Neuronal stem cell (in vitro differentiated cells): Measurements from ENCODE around the gene ZNF683.
A peak's percentile ranks its signal among the peaks of the same experiment; 100 is the strongest.

Experiments used
- DNase-seq: peaks from one replicate; pipeline ENCODE4 v3.0.0-alpha.2; 2013; ENCODE audit warnings: low spot score
- H2AFZ ChIP-seq: one replicate; pipeline ENCODE4 v1.6.1; 2013; ENCODE audit warnings: mild to moderate bottlenecking, low read length, inconsistent platforms
- H2AK5ac ChIP-seq: 2 replicates; pipeline ENCODE4 v1.6.1; 2013; ENCODE audit warnings: low read depth, mild to moderate bottlenecking, inconsistent platforms, low read length, moderate library complexity, mixed read lengths
- H2BK120ac ChIP-seq: 2 replicates; pipeline ENCODE4 v1.6.1; 2013; ENCODE audit warnings: low read depth, mild to moderate bottlenecking, inconsistent platforms, low read length, moderate library complexity, mixed read lengths
- H2BK12ac ChIP-seq: one replicate; pipeline ENCODE4 v1.6.1; 2013; ENCODE audit warnings: low read length, inconsistent platforms
- H2BK15ac ChIP-seq: 2 replicates; pipeline ENCODE4 v1.6.1; 2013; ENCODE audit warnings: mild to moderate bottlenecking, low read length, inconsistent platforms, mixed read lengths
- H2BK5ac ChIP-seq: one replicate; pipeline ENCODE4 v1.6.1; 2013; ENCODE audit warnings: inconsistent platforms, mild to moderate bottlenecking, low read length, moderate library complexity
- H3K14ac ChIP-seq: one replicate; pipeline ENCODE4 v1.6.1; 2013; ENCODE audit warnings: low read length, inconsistent platforms
- H3K18ac ChIP-seq: 2 replicates; pipeline ENCODE4 v1.6.1; 2013; ENCODE audit warnings: low read length, inconsistent platforms
- H3K23ac ChIP-seq: 2 replicates; pipeline ENCODE4 v1.6.1; 2013; ENCODE audit warnings: low read depth, mild to moderate bottlenecking, mixed read lengths, low read length, inconsistent platforms; ENCODE audit not compliant: poor library complexity
- H3K27ac ChIP-seq: replicated peaks from 3 replicates; pipeline ENCODE4 v1.5.1; 2013; ENCODE audit warnings: low read length, inconsistent platforms
- H3K27me3 ChIP-seq, 3 experiments: 2 replicates each; pipeline ENCODE4 v1.6.1; 2013; ENCODE audit warnings: low read length in 3 of 3, mild to moderate bottlenecking in 2 of 3, inconsistent platforms in 1 of 3, low read depth in 1 of 3, mixed read lengths in 1 of 3, moderate library complexity in 1 of 3; ENCODE audit not compliant: control insufficient read depth in 3 of 3, insufficient read depth in 3 of 3
- H3K36me3 ChIP-seq, 2 donors: replicated peaks in 1 of 2; 2 replicates each; pipeline ENCODE4 v1.6.1; 2013; ENCODE audit warnings: low read length in 2 of 2; ENCODE audit not compliant: control insufficient read depth in 2 of 2, insufficient read depth in 2 of 2
- H3K4ac ChIP-seq: 2 replicates; pipeline ENCODE4 v1.6.1; 2013; ENCODE audit warnings: inconsistent platforms, mild to moderate bottlenecking, low read length, moderate library complexity
- H3K4me1 ChIP-seq, 2 donors: 1 replicate in 1 of 2; 2 replicates in 1 of 2; pipeline ENCODE4 v1.6.1; 2013; ENCODE audit warnings: low read length in 2 of 2, low read depth in 1 of 2; ENCODE audit not compliant: control insufficient read depth in 2 of 2, insufficient read depth in 1 of 2
- H3K4me2 ChIP-seq: one replicate; pipeline ENCODE4 v1.6.1; 2013; ENCODE audit warnings: mild to moderate bottlenecking, low read length, inconsistent platforms; ENCODE audit not compliant: insufficient read depth, poor library complexity, severe bottlenecking
- H3K4me3 ChIP-seq, 2 donors: 2 replicates each; pipeline ENCODE4 v1.5.1; 2013; ENCODE audit warnings: low read length in 2 of 2, mild to moderate bottlenecking in 2 of 2, inconsistent platforms in 1 of 2, moderate library complexity in 1 of 2
- H3K79me1 ChIP-seq: one replicate; pipeline ENCODE4 v1.6.1; 2013; ENCODE audit warnings: low read depth, mild to moderate bottlenecking, inconsistent platforms, low read length, moderate library complexity
- H3K9ac ChIP-seq: one replicate; pipeline ENCODE4 v1.6.1; 2013; ENCODE audit warnings: mild to moderate bottlenecking, low read depth, low read length, inconsistent platforms; ENCODE audit not compliant: poor library complexity
- H3K9me3 ChIP-seq, 2 donors: replicated peaks in 1 of 2; 2 replicates each; pipeline versions ENCODE3 to v1.6.1; 2013; ENCODE audit warnings: low read length in 2 of 2, mild to moderate bottlenecking in 2 of 2, inconsistent platforms in 1 of 2, low read depth in 1 of 2, mixed read lengths in 1 of 2, moderate library complexity in 1 of 2; ENCODE audit not compliant: control insufficient read depth in 2 of 2, insufficient read depth in 1 of 2
- H4K8ac ChIP-seq: one replicate; pipeline ENCODE4 v1.6.1; 2013; ENCODE audit warnings: low read depth, mild to moderate bottlenecking, inconsistent platforms, low read length, moderate library complexity
- H4K91ac ChIP-seq: one replicate; pipeline ENCODE4 v1.6.1; 2013; ENCODE audit warnings: low read length, low read depth, mild to moderate bottlenecking, inconsistent platforms; ENCODE audit not compliant: poor library complexity
- WGBS, 2 donors: extraction: QIAGEN DNeasy Blood & Tissue Kit; methylation state at CpG; one replicate each; pipeline ENCODE4 v1.1.7; 2013; ENCODE audit warnings: missing lambda C conversion rate in 2 of 2, mixed read lengths in 1 of 2; ENCODE audit not compliant: insufficient read length in 2 of 2, insufficient replicate concordance in 1 of 2; ENCODE audit errors: extremely low coverage in 2 of 2; 5-methylcytosine and 5-hydroxymethylcytosine counted together

The ZNF683 gene

GRCh38 chr1:26357121-26357602, 15.4 kb downstream of the ZNF683 start:
- Histone ChIP-seq H3K27me3 (peaks cover 0 to 12% (median 0%) of the 10 kb centered on the region in 3 experiments), H4K91ac (no peak overlapping the region)
- no CpG with 5 or more reads among the region's 10 CpGs for WGBS, 2 donors

DNA sequence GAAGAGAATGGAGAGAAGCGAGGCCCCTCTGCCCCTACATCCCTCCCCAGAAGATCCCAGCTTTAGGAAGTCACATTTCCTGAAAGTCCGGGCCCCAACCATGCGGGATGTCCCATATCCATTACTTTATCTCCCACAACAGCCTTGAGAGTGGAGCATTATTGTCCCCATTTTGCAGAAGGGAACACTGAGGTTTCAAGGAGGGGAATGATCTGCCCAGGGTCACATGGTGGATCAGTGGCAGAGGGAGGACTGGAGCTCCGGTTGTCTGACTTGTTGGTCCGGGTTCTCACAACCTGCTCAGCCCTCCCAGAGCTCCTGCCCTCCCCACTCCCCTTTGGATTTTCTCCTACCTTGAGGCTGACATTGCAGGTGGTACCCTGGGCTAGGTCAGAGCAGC, 16.4 kb downstream of the ZNF683 start:
- Histone ChIP-seq H2AFZ (no peak overlapping the region), H2BK15ac (no peak overlapping the region), H2BK120ac (no peak overlapping the region), H3K9me3 (no peaks in the 10 kb centered on the region), H2BK12ac (peak overlapping the region; percentile 3), H4K8ac (no peak overlapping the region), H3K4me2 (no peak overlapping the region), H3K27me3 (peaks cover 0 to 11% (median 0%) of the 10 kb centered on the region in 3 experiments), H3K14ac (no peak overlapping the region), H3K4me1 (peaks cover 46 to 51% of the 10 kb centered on the region in 2 donors), H2BK5ac (no peak overlapping the region), H3K18ac (peak overlapping the region; percentile 57), H3K9ac (no peak overlapping the region), H3K4me3 (no peak overlapping the region), H4K91ac (no peak overlapping the region), H3K79me1 (no peaks in the 10 kb centered on the region), H3K36me3 (no peaks in the 10 kb centered on the region), H3K27ac (no peak overlapping the region), H3K4ac (no peak overlapping the region), H2AK5ac (peak overlapping the region; percentile 47), H3K23ac (no peak overlapping the region)
- DNase-seq = no peak
- no CpG with 5 or more reads among the region's 5 CpGs for WGBS, 2 donors

More at GRCh38 chr1:26357121-26357602, 15.4 kb downstream of the ZNF683 start:
- no peak overlapping the region for H4K8ac ChIP-seq
- H3K27ac ChIP-seq = no peak overlapping the region
- no peaks in the 10 kb centered on the region for H3K79me1 ChIP-seq
- no peak for DNase-seq
- H2BK5ac ChIP-seq = no peak overlapping the region
- no peak overlapping the region for H3K4me3 ChIP-seq
- H3K4ac ChIP-seq = no peak overlapping the region
- peaks cover 42 to 44% of the 10 kb centered on the region in 2 donors for H3K4me1 ChIP-seq
- H3K23ac ChIP-seq = no peak overlapping the region
- no peaks in the 10 kb centered on the region for H3K9me3 ChIP-seq
- H3K14ac ChIP-seq = no peak overlapping the region
- H2AFZ ChIP-seq = no peak overlapping the region
- no peak overlapping the region for H2BK120ac ChIP-seq
- peak overlapping the region; percentile 65 for H2BK15ac ChIP-seq
- no peak overlapping the region for H3K9ac ChIP-seq
- H2AK5ac ChIP-seq = no peak overlapping the region
- H3K4me2 ChIP-seq = no peak overlapping the region
- no peak overlapping the region for H2BK12ac ChIP-seq
- peak overlapping the region; percentile 15 for H3K18ac ChIP-seq
- H3K36me3 ChIP-seq = no peaks in the 10 kb centered on the region

DNA sequence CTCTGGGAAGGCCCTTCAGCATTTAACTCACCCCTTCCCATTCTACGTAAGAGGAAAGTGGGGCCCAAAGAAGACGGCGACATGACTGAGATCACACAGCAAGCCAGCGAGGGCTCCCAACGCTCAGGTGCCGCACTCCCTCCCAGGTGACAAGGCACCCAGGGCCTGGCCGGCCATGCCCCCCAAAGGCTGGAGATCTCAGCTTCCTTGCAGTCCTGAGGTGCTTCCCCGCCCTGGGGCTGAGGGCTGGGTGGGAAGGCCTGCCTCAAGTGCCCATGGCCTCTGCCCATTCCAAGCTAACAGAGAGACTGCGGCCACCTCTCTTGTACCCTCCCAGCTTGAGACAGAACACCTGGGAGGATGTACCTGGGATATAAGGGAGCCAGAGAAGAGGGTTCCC, 17.6 kb downstream of the ZNF683 start:
- H3K79me1 ChIP-seq = no peaks in the 10 kb centered on the region
- DNase-seq = no peak
- no CpG with 5 or more reads among the region's 9 CpGs for WGBS, 2 donors
- H3K4me3 ChIP-seq = no peak overlapping the region
- H3K27me3 ChIP-seq = peaks cover 0 to 2% (median 0%) of the 10 kb centered on the region in 3 experiments
- H3K9ac ChIP-seq = peak overlapping the region; percentile 65
- no peak overlapping the region for H3K4me2 ChIP-seq
- H2BK15ac ChIP-seq = peak overlapping the region; percentile 65
- H3K9me3 ChIP-seq = no peaks in the 10 kb centered on the region
- no peak overlapping the region for H4K91ac ChIP-seq
- peak overlapping the region; percentile 61 for H2AK5ac ChIP-seq
- no peak overlapping the region for H3K23ac ChIP-seq
- H2BK5ac ChIP-seq = peak overlapping the region; percentile 49
- H3K4ac ChIP-seq = no peak overlapping the region
- peaks cover 54 to 57% of the 10 kb centered on the region in 2 donors for H3K4me1 ChIP-seq
- H2AFZ ChIP-seq = no peak overlapping the region
- no peaks in the 10 kb centered on the region for H3K36me3 ChIP-seq
- H2BK120ac ChIP-seq = peak overlapping the region; percentile 72
- H4K8ac ChIP-seq = no peak overlapping the region
- peak overlapping the region; percentile 90 for H3K18ac ChIP-seq
- H3K27ac ChIP-seq = no peak overlapping the region
- H2BK12ac ChIP-seq = no peak overlapping the region
- no peak overlapping the region for H3K14ac ChIP-seq

DNA sequence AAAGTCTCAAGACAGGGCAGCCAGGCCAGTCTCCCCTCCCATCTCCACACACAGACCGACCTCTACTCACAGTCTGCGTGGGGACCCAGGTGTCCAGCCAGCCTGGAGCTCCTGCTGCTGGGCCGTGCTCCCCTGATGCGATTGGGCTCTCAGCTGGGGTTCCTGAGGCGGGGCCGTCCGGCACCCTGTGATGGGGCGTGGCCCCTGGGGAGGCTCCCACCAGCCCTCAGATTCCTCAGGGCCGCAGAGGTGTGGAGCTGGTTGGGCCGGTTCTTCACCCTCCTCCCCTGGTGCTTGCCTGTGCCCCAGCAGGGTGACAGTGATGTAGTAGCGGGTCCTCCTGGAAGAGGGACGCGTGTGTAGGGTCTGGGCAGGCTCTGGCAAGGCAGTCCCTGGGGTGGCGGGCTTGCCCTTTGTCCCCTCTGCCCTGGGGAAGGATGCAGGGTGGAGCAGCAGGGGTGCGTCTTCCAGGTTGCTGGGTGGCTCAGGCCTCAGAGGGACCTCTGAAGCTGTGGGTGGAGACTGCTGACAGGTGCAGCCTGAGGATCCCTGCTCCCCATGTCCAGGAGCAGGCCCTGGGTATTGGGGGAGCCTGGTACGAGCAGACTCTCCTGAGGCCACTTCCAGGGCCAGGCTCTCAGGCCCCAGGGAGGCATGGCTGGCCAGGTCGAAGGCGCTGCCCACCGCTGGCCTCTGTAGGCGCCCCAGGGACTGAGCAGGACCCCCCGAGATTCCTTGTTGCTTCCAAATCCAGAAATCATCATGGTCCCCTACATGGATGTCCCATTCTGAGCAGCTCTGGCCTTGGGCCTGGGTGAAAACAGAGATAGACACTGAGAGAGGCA, 18.4 kb downstream of the ZNF683 start, which contains the start of gene CRYBG2:
Gene CRYBG2 (minus strand): TSS at position 155 of the 845 bp plus-strand sequence. CDS start 7,473 bp downstream, outside the sequence.
- Histone ChIP-seq H3K4me1 (peaks cover 55 to 62% of the 10 kb centered on the region in 2 donors), H3K14ac (peak within 1 kb of the TSS; percentile 48), H3K18ac (peak within 1 kb of the TSS; percentile 92), H2BK120ac (peak within 1 kb of the TSS; percentile 74), H3K79me1 (no peaks in the 10 kb centered on the region), H3K27ac (no peak within 1 kb of the TSS), H4K91ac (no peak within 1 kb of the TSS), H3K4me2 (no peak within 1 kb of the TSS), H2BK15ac (peak within 1 kb of the TSS; percentile 65), H3K27me3 (peaks cover 0 to 2% (median 0%) of the 10 kb centered on the region in 3 experiments), H3K36me3 (no peaks in the 10 kb centered on the region), H3K4ac (peak within 1 kb of the TSS; percentile 61), H2AFZ (no peak within 1 kb of the TSS), H3K9ac (peak within 1 kb of the TSS; percentile 65), H2BK12ac (peak within 1 kb of the TSS; percentile 18), H3K9me3 (no peaks in the 10 kb centered on the region), H3K4me3 (no peak within 1 kb of the TSS), H2BK5ac (peak within 1 kb of the TSS; percentile 49), H3K23ac (peak within 1 kb of the TSS; percentile 38), H4K8ac (no peak within 1 kb of the TSS), H2AK5ac (peak within 1 kb of the TSS; percentile 61)
- WGBS, 2 donors = no CpG with 5 or more reads among the region's 21 CpGs
- no peak for DNase-seq
